A673 (cell line): Measurements from ENCODE around the gene LGALS7. TPM values are rescaled to one million over a fixed set of nuclear protein-coding genes. Genes with fewer than 3 reads are reported as not detected.

Experiments used
- BruUV-seq: library from RNA; stranded (reverse); fragments of 400-500 nt; replicated peaks from 2 replicates; lab custom pipeline; 2021; lab: Mats Ljungman, UMichigan
- CTCF ChIA-PET: fragments of 300-600 bp; sonication (Branson Sonifier 250); formaldehyde crosslinking; loops from one replicate; lab custom pipeline; 2022; ENCODE audit warnings: antibody characterized with exemption; lab: Charles Lee
- POLR2A ChIA-PET: fragments of 300-600 bp; sonication (Branson Sonifier 250); formaldehyde crosslinking; loops from one replicate; lab custom pipeline; 2022; ENCODE audit warnings: antibody characterized with exemption; ENCODE audit not compliant: low non-redundant PET; lab: Charles Lee
- DNase-seq: peaks from one replicate; pipeline ENCODE4 v3.0.0-alpha.2; 2015; ENCODE audit warnings: low spot score
- H3K27ac ChIP-seq: fragments of 200-600 bp; sonication (generic); 2 replicates; pipeline ENCODE4 v1.5.1; 2016; ENCODE audit warnings: mixed run types, low read depth, mild to moderate bottlenecking, mixed read lengths, antibody characterized with exemption, low read length; ENCODE audit not compliant: poor library complexity, severe bottlenecking
- H3K27me3 ChIP-seq: fragments of 200-600 bp; sonication (generic); replicated peaks from 2 replicates; pipeline ENCODE4 v1.6.1; 2017; ENCODE audit warnings: mixed run types, low read depth, mild to moderate bottlenecking, mixed read lengths, antibody characterized with exemption, low read length; ENCODE audit not compliant: insufficient read depth, poor library complexity
- H3K36me3 ChIP-seq: fragments of 200-600 bp; sonication (generic); 2 replicates; pipeline ENCODE4 v1.6.1; 2016; ENCODE audit warnings: mixed run types, mild to moderate bottlenecking, mixed read lengths, antibody characterized with exemption, low read length; ENCODE audit not compliant: insufficient read depth, poor library complexity, severe bottlenecking
- H3K4me1 ChIP-seq: fragments of 200-600 bp; sonication (generic); 2 replicates; pipeline ENCODE4 v1.6.1; 2017; ENCODE audit warnings: mixed run types, mild to moderate bottlenecking, mixed read lengths, antibody characterized with exemption, low read length; ENCODE audit not compliant: insufficient read depth, poor library complexity, severe bottlenecking
- H3K4me3 ChIP-seq: fragments of 200-600 bp; sonication (generic); 2 replicates; pipeline ENCODE4 v1.5.1; 2016; ENCODE audit warnings: low read depth, mixed run types, mild to moderate bottlenecking, mixed read lengths, low read length; ENCODE audit not compliant: poor library complexity, severe bottlenecking
- H3K9me3 ChIP-seq: fragments of 200-600 bp; sonication (generic); 2 replicates; pipeline ENCODE4 v1.6.1; 2016; ENCODE audit warnings: mixed run types, low read depth, mild to moderate bottlenecking, mixed read lengths, antibody characterized with exemption, low read length; ENCODE audit not compliant: poor library complexity, severe bottlenecking
- CTCF ChIP-seq: fragments of 300-800, 200-600 bp; sonication (generic); conservative IDR thresholded peaks from 2 replicates; pipeline ENCODE4 v1.5.1; 2017; ENCODE audit warnings: low read depth, mild to moderate bottlenecking, antibody characterized with exemption, low read length, moderate library complexity, mixed read lengths
- EZH2 ChIP-seq: fragments of 200-600 bp; sonication (generic); IDR thresholded peaks from 2 replicates; pipeline ENCODE4 v1.6.1; 2017; ENCODE audit warnings: borderline replicate concordance, low read depth, mild to moderate bottlenecking, mixed read lengths, antibody characterized with exemption, low read length; ENCODE audit not compliant: poor library complexity, severe bottlenecking
- intact Hi-C: fragments of 100-400 bp; cut with micrococcal nuclease; formaldehyde crosslinking; loops from one replicate; pipeline ENCODE4 v1.10.0; 2022; ENCODE audit not compliant: unreplicated experiment
- total RNA-seq: library from RNA; stranded (reverse); gene quantifications from 2 replicates; pipeline ENCODE4 v1.2.3, GENCODE V29; 2021

The LGALS7 gene
- total RNA-seq, 1 experiment from 2014 or later: not detected

GRCh38 chr19:38734176-38734425, 39.2 kb downstream of the LGALS7 start:
- intact Hi-C loops: loop anchor here (5.0 kb wide), 1 partner anchor 198 kb away; the partner anchor contains the start of genes MRPS12 and SARS2
- peaks cover 8% of the 10 kb centered on the region for H3K4me1 ChIP-seq
- no TSS peak for BruUV-seq
- H3K27ac ChIP-seq: no peak overlapping the region
- TF ChIP-seq CTCF (no peak), EZH2 (no peak)
- H3K4me3 ChIP-seq: no peak overlapping the region
- CTCF ChIA-PET: no interaction called here
- POLR2A ChIA-PET: interaction anchor here (0.7 kb wide), 1 partner anchor 9 kb away, joined by 4 read pairs; no protein-coding TSS in a partner anchor
- H3K27me3 ChIP-seq: no peaks in the 10 kb centered on the region
- DNase-seq: no peak
- H3K9me3 ChIP-seq: no peaks in the 10 kb centered on the region
- H3K36me3 ChIP-seq: peaks cover 16% of the 10 kb centered on the region

- POLR2A ChIA-PET: interaction anchor here (0.7 kb wide), 1 partner anchor 9 kb away, joined by 4 read pairs; no protein-coding TSS in a partner anchor
- CTCF ChIA-PET: interaction anchor here (0.5 kb wide), 1 partner anchor 830 kb away, joined by 5 read pairs; no protein-coding TSS in a partner anchor
Observed at GRCh38 chr19:38733493-38734175, 39.7 kb downstream of the LGALS7 start.

GRCh38 chr19:38733241-38733492, 40.1 kb downstream of the LGALS7 start:
- POLR2A ChIA-PET: no interaction called here
- no peaks in the 10 kb centered on the region for H3K9me3 ChIP-seq
- BruUV-seq: no TSS peak
- no peak overlapping the region for H3K27ac ChIP-seq
- no peak overlapping the region for H3K4me3 ChIP-seq
- CTCF ChIA-PET: no interaction called here
- no peak for TF ChIP-seq CTCF
- no peak for TF ChIP-seq EZH2
- H3K36me3 ChIP-seq: peaks cover 16% of the 10 kb centered on the region
- H3K27me3 ChIP-seq: no peaks in the 10 kb centered on the region
- intact Hi-C loops: loop anchor here (5.0 kb wide), 1 partner anchor 199 kb away; the partner anchor contains the start of genes MRPS12 and SARS2
- peaks cover 8% of the 10 kb centered on the region for H3K4me1 ChIP-seq
- DNase-seq: no peak

More at GRCh38 chr19:38733493-38734175, 39.7 kb downstream of the LGALS7 start:
- no TSS peak for BruUV-seq
- TF ChIP-seq EZH2 (no peak), CTCF (no peak)
- no peak for DNase-seq
- intact Hi-C loops: loop anchor here (5.0 kb wide), 1 partner anchor 199 kb away; the partner anchor contains the start of genes MRPS12 and SARS2
- no peak overlapping the region for H3K4me3 ChIP-seq
- no peak overlapping the region for H3K27ac ChIP-seq
- H3K4me1 ChIP-seq: peaks cover 8% of the 10 kb centered on the region
- H3K9me3 ChIP-seq: no peaks in the 10 kb centered on the region
- H3K27me3 ChIP-seq: no peaks in the 10 kb centered on the region
- H3K36me3 ChIP-seq: peaks cover 16% of the 10 kb centered on the region
